Thyroid gland (tissue), 4 donors: ENCODE data around the gene SDCCAG8.

Source experiments
- POLR2A ChIP-seq, 2 donors: fragments of 450-650 bp; IDR thresholded peaks; one replicate each; pipeline ENCODE4 v1.6.1; 2017; ENCODE audit warnings: antibody characterized with exemption in 2 of 2, mild to moderate bottlenecking in 2 of 2, moderate library complexity in 1 of 2
- TF ChIP-seq, protein P1 (sequence below), 6 experiments: fragments of 200-600 bp in 3 of 6; fragments of 450-650 bp in 3 of 6; sonication (generic) in 3 of 6; IDR thresholded peaks; one replicate each; pipeline ENCODE4 v1.5.1; 2016 to 2019; ENCODE audit warnings: antibody characterized with exemption in 6 of 6, mild to moderate bottlenecking in 2 of 6, inconsistent platforms in 1 of 6, moderate library complexity in 1 of 6

DNA sequence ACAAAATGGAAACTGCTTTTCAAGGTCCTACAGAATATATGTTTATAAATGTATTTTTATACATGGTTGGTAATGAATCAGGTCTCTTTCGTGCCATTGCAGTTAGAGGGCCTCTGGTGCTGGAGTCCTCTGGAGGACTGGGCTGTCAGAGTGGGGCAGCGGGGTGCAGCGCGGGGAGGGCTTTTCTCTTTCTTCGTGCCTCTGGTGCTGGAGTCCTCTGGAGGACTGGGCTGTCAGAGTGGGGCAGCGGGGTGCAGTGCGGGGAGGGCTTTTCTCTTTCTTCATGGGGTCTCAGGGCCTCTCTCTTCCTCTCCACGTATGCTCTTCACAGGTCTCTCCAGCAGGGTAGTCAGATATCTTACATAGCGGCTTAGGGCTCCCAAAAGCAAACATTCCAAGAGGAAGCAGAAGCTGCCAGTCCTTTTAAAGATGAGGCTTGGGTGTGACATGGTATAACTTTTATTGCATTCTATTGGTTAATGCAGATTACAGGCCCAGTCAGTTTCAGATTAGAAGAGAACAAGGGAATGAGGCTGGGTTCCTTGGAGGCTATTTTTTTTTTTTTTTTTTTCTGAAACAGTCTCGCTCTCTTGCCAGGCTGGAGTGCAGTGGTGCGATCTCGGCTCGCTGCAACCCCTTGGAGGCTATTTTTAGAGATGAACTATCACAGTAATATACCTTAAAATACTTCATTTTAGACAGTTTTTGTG is 13.1 kb downstream of the SDCCAG8 start:
- TF ChIP-seq, protein P1, sequence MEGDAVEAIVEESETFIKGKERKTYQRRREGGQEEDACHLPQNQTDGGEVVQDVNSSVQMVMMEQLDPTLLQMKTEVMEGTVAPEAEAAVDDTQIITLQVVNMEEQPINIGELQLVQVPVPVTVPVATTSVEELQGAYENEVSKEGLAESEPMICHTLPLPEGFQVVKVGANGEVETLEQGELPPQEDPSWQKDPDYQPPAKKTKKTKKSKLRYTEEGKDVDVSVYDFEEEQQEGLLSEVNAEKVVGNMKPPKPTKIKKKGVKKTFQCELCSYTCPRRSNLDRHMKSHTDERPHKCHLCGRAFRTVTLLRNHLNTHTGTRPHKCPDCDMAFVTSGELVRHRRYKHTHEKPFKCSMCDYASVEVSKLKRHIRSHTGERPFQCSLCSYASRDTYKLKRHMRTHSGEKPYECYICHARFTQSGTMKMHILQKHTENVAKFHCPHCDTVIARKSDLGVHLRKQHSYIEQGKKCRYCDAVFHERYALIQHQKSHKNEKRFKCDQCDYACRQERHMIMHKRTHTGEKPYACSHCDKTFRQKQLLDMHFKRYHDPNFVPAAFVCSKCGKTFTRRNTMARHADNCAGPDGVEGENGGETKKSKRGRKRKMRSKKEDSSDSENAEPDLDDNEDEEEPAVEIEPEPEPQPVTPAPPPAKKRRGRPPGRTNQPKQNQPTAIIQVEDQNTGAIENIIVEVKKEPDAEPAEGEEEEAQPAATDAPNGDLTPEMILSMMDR (IDR thresholded peaks at IDR 0.05): no peak
- TF ChIP-seq POLR2A (IDR thresholded peaks at IDR 0.05): no peak
